GM21526 (cell line): ENCODE measurements around the gene BNC1.
"Not testable (repeated sequence)": the region's sequence is repeated elsewhere in the genome, so short reads cannot be mapped to it uniquely, and the experiment has no call there.

Source experiments
- ATAC-seq: cut with Tn5 transposase; IDR thresholded peaks from one replicate; pipeline ENCODE4 v1.9.1; 2021; ENCODE audit warnings: moderate library complexity; ENCODE audit not compliant: unreplicated experiment, low FRiP score

Gene BNC1

GRCh38 chr15:83249030-83249343 is 35.5 kb downstream of the BNC1 start:
- ATAC-seq = no peak

GRCh38 chr15:83248151-83249029 is 36.1 kb downstream of the BNC1 start:
- no peak for ATAC-seq

- no peak for ATAC-seq
Observed at GRCh38 chr15:83243634-83244033, 40.8 kb downstream of the BNC1 start.

- no peak for ATAC-seq
Observed at GRCh38 chr15:83230242-83230641, 54.2 kb downstream of the BNC1 start.

GRCh38 chr15:83225449-83225848 is 59.0 kb downstream of the BNC1 start:
- ATAC-seq = no peak

GRCh38 chr15:83221781-83222180 is 62.7 kb downstream of the BNC1 start:
- not testable (repeated sequence) for ATAC-seq

- ATAC-seq = no peak
Observed at GRCh38 chr15:83219026-83219425, 65.4 kb downstream of the BNC1 start.

GRCh38 chr15:83215306-83215705 is 69.2 kb downstream of the BNC1 start:
- ATAC-seq = no peak

- no peak for ATAC-seq
Observed at GRCh38 chr15:83210619-83211018, 73.8 kb downstream of the BNC1 start.

GRCh38 chr15:83209333-83209732 is 75.1 kb downstream of the BNC1 start:
- no peak for ATAC-seq

- no peak for ATAC-seq
Observed at GRCh38 chr15:83208367-83208661, 76.2 kb downstream of the BNC1 start.

- ATAC-seq = no peak
Observed at GRCh38 chr15:83207660-83208366, 76.7 kb downstream of the BNC1 start, which contains the start of gene HDGFL3. HDGFL3 (minus strand) TSS chr15:83207823; CDS start chr15:83207414, 409 bp downstream.

- ATAC-seq = no peak
Observed at GRCh38 chr15:83207009-83207659, 77.3 kb downstream of the BNC1 start.

GRCh38 chr15:83206526-83207008 is 77.9 kb downstream of the BNC1 start:
- no peak for ATAC-seq
